T-cell (primary cell): ENCODE data around the gene ZBED1. TPM values are rescaled to one million over a fixed set of nuclear protein-coding genes. Genes with fewer than 3 reads are reported as not detected.

ENCODE experiments used
- ATAC-seq, 4 experiments: fragments of 200-7000 bp in 3 of 4; fragments of 150-1000 bp in 1 of 4; cut with Tn5 transposase; replicated peaks in 1 of 4; 1 replicate in 3 of 4; 2 replicates in 1 of 4; pipeline ENCODE4 v1.10.0; 2021; ENCODE audit warnings: moderate library complexity in 3 of 4, mild to moderate bottlenecking in 2 of 4, moderate number of reproducible peaks in 1 of 4
- CTCF ChIA-PET, 2 donors: fragments of 300-600 bp; sonication (Branson Sonifier 250); formaldehyde crosslinking; loops; one replicate each; lab custom pipeline; 2022; ENCODE audit warnings: antibody characterized with exemption in 2 of 2; lab: Charles Lee
- POLR2A ChIA-PET, 2 donors: fragments of 300-600 bp; sonication (Branson Sonifier 250); formaldehyde crosslinking; loops; one replicate each; lab custom pipeline; 2022; ENCODE audit warnings: antibody characterized with exemption in 2 of 2; lab: Charles Lee
- DNase-seq, 35 experiments: peaks; one replicate each; pipeline versions ENCODE4 v3.0.0 to v3.0.0-alpha.2; 2013 to 2023
- H3K27ac ChIP-seq: one replicate; pipeline ENCODE4 v1.5.1; 2013; ENCODE audit warnings: low read length
- H3K27me3 ChIP-seq, 2 experiments: replicated peaks in 1 of 2; 1 replicate in 1 of 2; 2 replicates in 1 of 2; pipeline versions ENCODE4 v1.6.1 to v1.7.0; 2013; ENCODE audit warnings: low read length in 1 of 2, mixed read lengths in 1 of 2; ENCODE audit not compliant: control insufficient read depth in 2 of 2, insufficient read depth in 2 of 2; ENCODE audit errors: extremely low read depth in 1 of 2
- H3K36me3 ChIP-seq, 2 donors: 1 replicate in 1 of 2; 2 replicates in 1 of 2; pipeline versions ENCODE4 v1.6.1 to v1.7.0; 2013; ENCODE audit warnings: low read length in 1 of 2; ENCODE audit not compliant: control insufficient read depth in 2 of 2, insufficient read depth in 1 of 2; ENCODE audit errors: extremely low read depth in 1 of 2
- H3K4me1 ChIP-seq, 2 experiments: 1 replicate in 1 of 2; 2 replicates in 1 of 2; pipeline versions ENCODE4 v1.6.1 to v1.7.0; 2013; ENCODE audit warnings: low read length in 2 of 2, mixed read lengths in 1 of 2; ENCODE audit not compliant: insufficient read depth in 2 of 2, control insufficient read depth in 1 of 2; ENCODE audit errors: extremely low read depth in 1 of 2
- H3K4me3 ChIP-seq, 2 donors: 1 replicate in 1 of 2; 2 replicates in 1 of 2; pipeline versions ENCODE4 v1.5.1 to v1.7.0; 2013; ENCODE audit warnings: mild to moderate bottlenecking in 2 of 2, low read length in 1 of 2, moderate library complexity in 1 of 2; ENCODE audit not compliant: control insufficient read depth in 1 of 2; ENCODE audit errors: extremely low read depth in 1 of 2
- H3K9me3 ChIP-seq: 2 replicates; pipeline ENCODE4 v1.7.0; 2013
- H3K27ac Mint-ChIP-seq, 2 donors: one replicate each; pipeline ENCODE4 v1.8.0; 2020 to 2021; ENCODE audit warnings: mild to moderate bottlenecking in 2 of 2, mixed read lengths in 2 of 2
- H3K27me3 Mint-ChIP-seq, 2 donors: one replicate each; pipeline ENCODE4 v1.8.0; 2021 to 2022; ENCODE audit warnings: mixed read lengths in 2 of 2
- H3K36me3 Mint-ChIP-seq: one replicate; pipeline ENCODE4 v1.8.0; 2021; ENCODE audit warnings: mixed read lengths
- H3K4me1 Mint-ChIP-seq, 3 donors: one replicate each; pipeline ENCODE4 v1.8.0; 2020 to 2022; ENCODE audit warnings: mixed read lengths in 3 of 3, mild to moderate bottlenecking in 1 of 3
- H3K4me3 Mint-ChIP-seq, 3 donors: one replicate each; pipeline ENCODE4 v1.8.0; 2020 to 2022; ENCODE audit warnings: mild to moderate bottlenecking in 3 of 3, mixed read lengths in 3 of 3, moderate library complexity in 3 of 3
- H3K9me3 Mint-ChIP-seq, 3 donors: one replicate each; pipeline ENCODE4 v1.8.0; 2020 to 2022; ENCODE audit warnings: mixed read lengths in 3 of 3
- WGBS: methylation state at CpG from one replicate; pipeline ENCODE4 v1.1.5; 2013; ENCODE audit warnings: missing lambda C conversion rate; ENCODE audit not compliant: insufficient coverage; 5-methylcytosine and 5-hydroxymethylcytosine counted together
- total RNA-seq, 35 experiments: library from RNA in 6 of 35; stranded (reverse) in 6 of 35; fragments of 120-200 nt in 1 of 35; gene quantifications; one replicate each; pipeline versions ENCODE4 v1.2.1 to v1.2.4 and lab custom pipeline; 2013 to 2026

The ZBED1 gene
- total RNA-seq, 5 donors from 2014 or later (not counting 1 experiment from before 2014, with no cell fraction given), result 17.7 to 42.6 (median 31.2) TPM

GRCh38 chrX:2452799-2453198, 48.0 kb downstream of the ZBED1 start:
- ATAC-seq (no peak), DNase-seq (no peak)
- Histone ChIP-seq H3K4me3 (no peak overlapping the region), H3K36me3 (no peaks in the 10 kb centered on the region), H3K27ac (no peak overlapping the region), H3K27me3 (no peaks in the 10 kb centered on the region), H3K9me3 (no peaks in the 10 kb centered on the region), H3K4me1 (no peaks in the 10 kb centered on the region)
- Mint-ChIP-seq H3K27me3 (no peaks in the 10 kb centered on the region), H3K36me3 (peaks cover 42% of the 10 kb centered on the region), H3K27ac (no peak overlapping the region), H3K4me1 (peaks cover 6 to 13% (median 7%) of the 10 kb centered on the region in 3 donors), H3K9me3 (peaks cover 0 to 7% (median 0%) of the 10 kb centered on the region in 3 donors), H3K4me3 (no peak overlapping the region)
- ChIA-PET POLR2A (no interaction called here), CTCF (no interaction called here)
- WGBS, result 97% methylated on average over 2 of the region's 4 CpGs

DNA sequence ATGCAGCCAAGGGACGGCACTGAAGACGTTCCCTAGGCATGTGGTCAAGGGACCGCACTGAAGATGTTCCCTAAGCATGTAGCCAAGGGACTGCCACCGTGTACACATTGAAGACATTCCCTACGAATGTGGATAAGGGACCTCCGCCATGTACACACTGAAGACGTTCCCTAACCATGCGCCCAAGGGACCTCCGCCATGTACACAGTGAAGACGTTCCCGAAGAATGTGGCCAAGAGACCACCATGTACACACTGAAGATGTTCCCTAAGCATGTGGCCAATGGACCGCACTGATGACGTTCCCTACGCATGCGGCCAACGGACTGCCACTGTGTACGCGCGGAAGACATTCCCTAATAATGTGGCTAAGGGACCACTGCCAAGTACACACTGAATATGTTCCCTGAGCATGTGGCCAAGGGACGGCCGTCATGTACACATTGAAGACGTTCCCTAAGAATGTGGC, 48.4 kb downstream of the ZBED1 start:
- Mint-ChIP-seq H3K4me1 (peaks cover 6 to 13% (median 7%) of the 10 kb centered on the region in 3 donors), H3K27ac (no peak overlapping the region), H3K4me3 (no peak overlapping the region), H3K9me3 (peaks cover 0 to 7% (median 0%) of the 10 kb centered on the region in 3 donors), H3K27me3 (no peaks in the 10 kb centered on the region), H3K36me3 (peaks cover 38% of the 10 kb centered on the region)
- CTCF ChIA-PET, result no interaction called here
- no peak for DNase-seq
- Histone ChIP-seq H3K4me1 (no peaks in the 10 kb centered on the region), H3K9me3 (peaks cover 2% of the 10 kb centered on the region), H3K27me3 (no peaks in the 10 kb centered on the region), H3K36me3 (no peaks in the 10 kb centered on the region), H3K4me3 (no peak overlapping the region), H3K27ac (no peak overlapping the region)
- 97% methylated on average over 22 of the region's 22 CpGs for WGBS
- no peak for ATAC-seq
- POLR2A ChIA-PET, result no interaction called here

GRCh38 chrX:2451501-2452316, 49.1 kb downstream of the ZBED1 start:
- H3K27ac Mint-ChIP-seq, result no peak overlapping the region
- H3K36me3 Mint-ChIP-seq, result peaks cover 35% of the 10 kb centered on the region
- ATAC-seq (no peak), DNase-seq (no peak)
- no peaks in the 10 kb centered on the region for H3K36me3 ChIP-seq
- no peaks in the 10 kb centered on the region for H3K27me3 Mint-ChIP-seq
- H3K4me3 Mint-ChIP-seq, result no peak overlapping the region
- WGBS, result 96% methylated on average over 24 of the region's 25 CpGs
- CTCF ChIA-PET, result no interaction called here
- H3K4me1 Mint-ChIP-seq, result peaks cover 6 to 13% (median 7%) of the 10 kb centered on the region in 3 donors
- H3K27ac ChIP-seq, result no peak overlapping the region
- H3K27me3 ChIP-seq, result no peaks in the 10 kb centered on the region
- POLR2A ChIA-PET, result no interaction called here
- H3K9me3 Mint-ChIP-seq, result peaks cover 0 to 7% (median 0%) of the 10 kb centered on the region in 3 donors
- peaks cover 2% of the 10 kb centered on the region for H3K9me3 ChIP-seq
- H3K4me3 ChIP-seq, result no peak overlapping the region
- no peaks in the 10 kb centered on the region for H3K4me1 ChIP-seq

GRCh38 chrX:2450681-2451080, 50.1 kb downstream of the ZBED1 start:
- Histone ChIP-seq H3K27me3 (no peaks in the 10 kb centered on the region), H3K4me1 (no peaks in the 10 kb centered on the region), H3K4me3 (no peak overlapping the region), H3K27ac (no peak overlapping the region), H3K9me3 (peaks cover 2% of the 10 kb centered on the region), H3K36me3 (no peaks in the 10 kb centered on the region)
- ChIA-PET CTCF (no interaction called here), POLR2A (no interaction called here)
- H3K27ac Mint-ChIP-seq, result no peak overlapping the region
- no peaks in the 10 kb centered on the region for H3K27me3 Mint-ChIP-seq
- peaks cover 6 to 13% (median 7%) of the 10 kb centered on the region in 3 donors for H3K4me1 Mint-ChIP-seq
- WGBS, result no CpG with 5 or more reads among the region's 5 CpGs
- ATAC-seq, result no peak
- peaks cover 30% of the 10 kb centered on the region for H3K36me3 Mint-ChIP-seq
- H3K9me3 Mint-ChIP-seq, result peaks cover 0 to 7% (median 0%) of the 10 kb centered on the region in 3 donors
- no peak overlapping the region for H3K4me3 Mint-ChIP-seq
- no peak for DNase-seq

GRCh38 chrX:2449135-2449886, 51.5 kb downstream of the ZBED1 start:
- WGBS, result 92% methylated on average over 6 of the region's 13 CpGs
- H3K4me1 ChIP-seq, result no peaks in the 10 kb centered on the region
- no peak overlapping the region for H3K27ac ChIP-seq
- H3K4me1 Mint-ChIP-seq, result peaks cover 6 to 13% (median 7%) of the 10 kb centered on the region in 3 donors
- no peak overlapping the region for H3K4me3 Mint-ChIP-seq
- ChIA-PET POLR2A (no interaction called here), CTCF (no interaction called here)
- peaks cover 2% of the 10 kb centered on the region for H3K9me3 ChIP-seq
- peaks cover 0 to 7% (median 0%) of the 10 kb centered on the region in 3 donors for H3K9me3 Mint-ChIP-seq
- no peak overlapping the region for H3K27ac Mint-ChIP-seq
- H3K27me3 ChIP-seq, result no peaks in the 10 kb centered on the region
- H3K27me3 Mint-ChIP-seq, result no peaks in the 10 kb centered on the region
- no peaks in the 10 kb centered on the region for H3K36me3 ChIP-seq
- ATAC-seq (no peak), DNase-seq (no peak)
- peaks cover 26% of the 10 kb centered on the region for H3K36me3 Mint-ChIP-seq
- no peak overlapping the region for H3K4me3 ChIP-seq

GRCh38 chrX:2447484-2447883, 53.3 kb downstream of the ZBED1 start:
- CTCF ChIA-PET, result no interaction called here
- H3K27ac Mint-ChIP-seq, result no peak overlapping the region
- POLR2A ChIA-PET, result no interaction called here
- no peaks in the 10 kb centered on the region for H3K27me3 ChIP-seq
- no peak overlapping the region for H3K4me3 Mint-ChIP-seq
- peaks cover 22% of the 10 kb centered on the region for H3K36me3 Mint-ChIP-seq
- DNase-seq (no peak), ATAC-seq (no peak)
- H3K4me1 Mint-ChIP-seq, result peaks cover 7 to 13% (median 9%) of the 10 kb centered on the region in 3 donors
- H3K9me3 ChIP-seq, result peaks cover 2% of the 10 kb centered on the region
- no peaks in the 10 kb centered on the region for H3K27me3 Mint-ChIP-seq
- WGBS, result no CpG with 5 or more reads among the region's 2 CpGs
- H3K27ac ChIP-seq, result no peak overlapping the region
- H3K36me3 ChIP-seq, result no peaks in the 10 kb centered on the region
- H3K4me3 ChIP-seq, result no peak overlapping the region
- peaks cover 0 to 1% (median 0%) of the 10 kb centered on the region in 3 donors for H3K9me3 Mint-ChIP-seq
- H3K4me1 ChIP-seq, result no peaks in the 10 kb centered on the region
